Amygdala (tissue), 56 donors: ENCODE data around the gene KIF2A.
A peak's percentile ranks its signal among the peaks of the same experiment; 100 is the strongest.

ENCODE experiments used
- DNase-seq, 56 donors: peaks; one replicate each; lab custom pipeline; 2025; lab: John Stamatoyannopoulos, UW

The KIF2A gene

DNA sequence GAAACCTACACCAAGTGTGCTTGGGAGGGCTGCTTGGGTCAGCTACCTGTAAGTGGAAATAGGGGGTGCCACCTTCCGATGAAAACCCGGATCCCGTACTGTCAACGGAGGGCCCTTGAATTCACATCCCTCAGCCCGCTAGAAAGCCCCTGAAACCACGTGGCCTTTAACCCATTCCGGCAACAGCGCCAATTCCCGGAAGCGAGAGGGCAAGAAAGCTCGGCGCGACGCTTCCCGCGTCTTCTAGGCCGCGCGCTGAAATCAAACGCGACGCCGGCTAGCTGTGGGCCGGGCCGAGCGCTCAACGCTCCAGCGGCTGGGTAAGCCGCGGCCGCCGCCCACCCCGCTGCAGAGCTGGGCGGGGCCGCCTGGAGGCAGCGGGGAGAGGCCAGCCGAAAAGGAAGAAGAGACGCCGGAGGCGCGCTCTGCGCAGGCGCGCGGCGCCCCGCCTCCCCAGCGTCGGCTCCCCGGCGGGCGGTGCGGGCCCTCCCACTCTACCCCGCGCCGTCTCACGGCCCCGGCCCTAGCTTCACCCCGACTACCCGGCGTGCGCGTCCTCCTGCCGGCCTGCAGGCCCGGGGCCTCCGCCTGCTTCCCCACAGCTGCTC, at the start of gene KIF2A:
Gene KIF2A (plus strand): TSS at position 492 of the 608 bp plus-strand sequence. CDS start 267 bp downstream, outside the sequence.
- DNase-seq: peak in 55 of 56 donors; percentile 31 to 92 (median 81)

DNA sequence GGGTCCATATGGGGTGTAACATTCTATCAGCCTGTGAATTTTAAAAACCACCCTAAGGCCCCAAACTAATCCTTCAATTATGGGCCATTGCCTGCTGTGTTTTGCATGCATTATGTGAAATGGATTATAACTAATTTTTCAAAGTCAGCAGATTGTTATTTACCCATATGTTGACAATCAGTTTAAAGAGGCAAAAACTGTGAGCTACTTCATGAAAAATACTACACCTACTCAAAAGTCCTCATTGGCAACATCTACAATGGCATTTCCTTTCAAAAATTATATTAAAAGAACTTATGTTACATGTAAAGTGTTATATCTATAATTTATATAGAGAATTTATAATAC, 49.0 kb upstream of the KIF2A start:
- DNase-seq: no peak

DNA sequence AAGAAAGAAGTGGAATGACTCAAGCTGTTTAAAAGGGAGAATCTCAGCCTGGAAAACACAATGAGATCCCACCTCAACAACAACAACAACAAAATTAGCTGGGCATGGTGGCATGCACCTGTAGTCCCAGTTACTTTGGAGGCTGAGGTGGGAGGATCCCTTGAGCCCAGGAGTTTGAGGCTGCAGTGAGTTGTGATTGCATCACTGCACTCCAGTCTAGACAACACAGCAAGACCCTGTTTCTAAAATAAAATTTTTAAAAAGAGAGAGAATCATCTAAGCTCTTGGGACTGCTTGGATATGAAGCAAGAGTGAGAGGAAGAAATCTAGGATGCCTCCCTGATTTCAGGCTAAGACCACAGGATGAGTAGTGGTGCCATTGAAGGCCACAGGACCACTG, 47.4 kb upstream of the KIF2A start:
- DNase-seq: no peak

DNA sequence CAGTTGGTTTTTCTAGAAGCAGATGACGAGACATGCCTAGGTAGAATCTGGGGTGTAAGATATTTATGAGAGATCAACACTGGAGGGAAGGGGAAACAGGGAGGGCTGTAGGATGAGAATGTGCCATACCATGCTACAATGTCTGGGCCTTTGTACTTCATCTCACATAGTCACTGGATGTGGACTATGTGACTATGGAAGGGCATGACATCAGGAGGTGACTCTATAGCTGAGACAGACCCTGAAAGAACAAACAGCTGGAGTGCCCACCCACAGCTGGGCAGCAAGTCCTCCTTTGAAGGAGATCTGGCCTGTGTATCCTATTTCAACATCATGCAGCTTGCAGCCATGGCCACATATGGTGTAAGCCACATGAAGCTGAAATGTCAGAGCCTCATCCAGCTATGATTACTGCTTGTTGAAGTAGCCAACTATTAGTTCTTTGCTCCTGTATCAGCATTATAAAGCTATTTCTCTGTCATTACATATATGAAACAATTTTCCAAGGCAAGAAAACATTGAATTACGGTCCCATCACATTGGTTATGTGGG, 46.2 kb upstream of the KIF2A start:
- DNase-seq: no peak

DNA sequence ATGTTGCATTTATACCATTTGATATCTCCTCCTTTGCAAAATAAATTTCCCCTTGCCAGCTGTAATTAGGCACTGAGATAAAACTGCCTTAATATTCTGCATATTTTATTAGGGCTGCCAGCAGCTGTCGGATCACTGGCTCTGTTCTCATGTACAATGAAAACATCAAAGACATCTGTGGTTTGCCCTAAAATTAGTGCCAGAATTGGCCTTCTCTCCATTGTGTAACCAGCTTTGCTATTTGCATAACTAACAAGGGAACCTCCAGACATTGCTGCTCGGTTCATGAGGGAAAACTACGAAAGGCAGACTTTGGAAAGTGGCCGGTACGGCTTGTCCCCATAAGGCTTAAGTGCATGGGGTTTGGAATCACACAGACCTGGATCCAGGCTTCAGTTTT, 45.5 kb upstream of the KIF2A start:
- DNase-seq: peak in 16 of 56 donors; percentile 4 to 48 (median 14)

DNA sequence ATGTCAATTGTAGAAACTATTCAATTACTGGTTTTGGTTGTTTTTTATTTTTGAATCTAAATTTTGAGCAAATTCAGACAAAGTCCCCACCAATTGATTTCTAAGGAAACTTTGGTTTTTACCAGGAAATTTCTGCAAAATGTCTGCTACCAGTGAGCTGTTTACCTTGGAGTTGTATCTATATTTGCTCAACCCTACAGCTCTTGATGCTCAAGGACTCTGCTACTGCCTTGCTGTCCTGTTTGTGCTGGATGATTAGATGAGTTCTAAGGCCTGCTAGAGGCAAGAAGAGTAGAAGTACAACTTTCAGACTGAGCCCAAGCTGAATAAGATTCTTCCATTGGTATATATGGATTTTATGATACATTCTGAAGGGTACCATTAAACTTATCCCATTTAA, 42.6 kb upstream of the KIF2A start:
- no peak for DNase-seq

DNA sequence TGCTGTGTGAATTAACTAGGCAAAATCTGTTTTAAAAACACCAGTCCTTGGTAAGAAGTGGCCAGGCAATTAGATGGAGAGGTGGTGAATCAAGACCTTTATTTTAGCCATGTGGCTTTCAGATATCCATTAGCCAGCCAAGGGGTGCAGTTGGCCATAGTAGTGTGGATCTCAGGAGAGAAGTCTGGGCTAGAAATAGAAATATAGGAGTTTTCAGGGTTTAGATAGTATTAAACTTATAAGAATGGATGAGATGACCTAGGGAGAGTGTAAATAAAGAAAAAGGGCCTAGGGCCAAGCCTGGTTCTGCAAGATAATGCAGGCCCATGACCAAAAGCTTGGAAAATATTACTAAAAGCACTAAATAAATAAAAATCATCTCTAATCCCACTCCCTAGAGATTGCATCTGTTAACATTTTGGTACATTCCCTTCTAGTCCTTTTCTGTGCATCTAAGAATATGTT, 40.3 kb upstream of the KIF2A start:
- no peak for DNase-seq

DNA sequence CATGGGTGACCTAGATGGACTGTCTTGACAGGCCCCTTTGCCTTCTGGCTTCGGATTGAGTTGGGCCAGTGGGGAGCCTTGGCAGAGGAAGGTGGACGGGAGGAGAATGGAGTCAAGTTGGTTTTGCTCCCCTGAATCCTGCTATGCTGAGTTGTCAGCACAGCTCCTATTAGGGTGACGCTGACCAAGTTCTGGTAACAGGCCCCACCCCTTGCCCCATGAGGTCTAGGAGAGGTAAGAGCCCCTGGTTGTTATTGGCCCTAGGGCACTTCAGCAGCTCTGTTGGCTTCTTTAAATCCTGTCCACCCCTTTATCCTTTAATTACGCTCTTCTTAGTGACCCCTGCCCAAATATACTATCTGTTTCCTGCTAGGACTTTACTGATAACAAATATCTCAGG, 39.4 kb upstream of the KIF2A start:
- DNase-seq: no peak

DNA sequence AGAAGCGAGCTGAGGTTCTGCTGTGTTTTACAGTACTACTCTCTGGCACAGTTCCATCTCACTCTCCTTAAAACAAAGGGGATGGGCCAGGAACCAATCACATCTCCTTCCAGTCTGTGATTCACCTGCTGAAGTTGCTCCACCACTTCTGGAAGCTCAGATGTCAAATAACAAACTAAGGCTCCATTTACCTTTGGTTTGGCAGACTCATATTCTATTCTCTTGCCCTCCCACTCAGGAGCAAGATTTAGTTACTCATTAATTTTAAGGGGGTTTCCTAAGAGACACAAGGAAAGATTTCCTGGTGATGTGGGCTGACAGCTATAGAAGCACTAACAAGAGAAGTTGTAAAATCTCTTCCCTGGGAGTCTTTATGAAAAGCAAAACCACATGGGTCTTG, 37.8 kb upstream of the KIF2A start:
- no peak for DNase-seq

DNA sequence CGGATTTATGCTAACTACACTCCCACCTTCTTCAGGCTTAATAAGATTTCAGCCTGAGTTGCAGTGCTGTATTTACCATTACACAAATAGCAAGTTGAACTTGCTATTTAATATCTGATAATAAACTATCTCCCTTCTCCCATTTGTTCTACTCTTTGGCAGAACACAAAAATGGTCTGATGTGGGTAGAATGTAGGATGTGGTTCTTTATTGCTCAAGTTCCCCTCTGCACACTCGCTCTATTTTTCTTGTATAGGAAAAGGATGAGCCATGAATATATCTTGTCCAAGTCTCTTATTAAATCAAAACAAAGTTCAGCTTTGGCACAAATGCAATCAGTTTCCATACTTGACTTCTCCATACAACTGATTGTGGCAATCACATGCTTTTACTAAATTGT, 37.2 kb upstream of the KIF2A start:
- DNase-seq: no peak

DNA sequence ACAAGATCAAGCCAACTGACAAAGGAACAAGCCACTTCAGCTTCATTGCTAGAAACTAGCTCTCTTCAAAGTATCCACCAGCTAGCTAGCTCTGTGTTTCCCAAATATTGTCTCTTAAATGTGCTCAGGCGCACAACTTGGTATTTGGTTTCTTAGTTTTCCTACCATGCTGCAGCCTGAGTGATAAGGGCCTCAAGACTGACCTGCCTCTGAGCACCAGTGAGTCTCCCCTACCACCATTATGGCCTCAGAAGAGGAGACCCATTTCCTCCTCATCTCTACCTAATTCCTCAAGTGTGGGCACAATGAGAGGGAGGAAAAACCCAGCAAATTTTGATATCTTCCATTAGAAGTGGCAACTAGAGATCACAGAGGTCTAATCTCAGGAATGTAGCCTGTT, 34.6 kb upstream of the KIF2A start:
- no peak for DNase-seq

DNA sequence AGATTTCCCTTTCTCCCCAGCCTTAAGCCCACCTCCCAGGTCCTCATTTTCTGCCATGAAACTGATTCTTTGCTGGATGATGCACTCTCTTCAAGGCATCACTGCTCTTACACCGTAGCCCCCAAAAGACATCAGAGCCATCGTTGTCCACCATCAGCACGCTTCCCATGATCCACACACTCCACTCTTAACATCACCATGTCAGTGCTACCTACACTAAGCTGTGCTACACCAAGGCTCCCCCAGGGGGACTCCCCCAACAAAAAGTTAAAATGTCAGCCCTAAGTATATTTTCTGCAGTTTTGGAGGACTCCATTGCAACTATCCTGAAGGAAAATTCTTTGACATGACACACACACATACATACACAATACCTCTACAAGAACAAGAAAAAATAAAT, 34.1 kb upstream of the KIF2A start:
- DNase-seq: no peak

DNA sequence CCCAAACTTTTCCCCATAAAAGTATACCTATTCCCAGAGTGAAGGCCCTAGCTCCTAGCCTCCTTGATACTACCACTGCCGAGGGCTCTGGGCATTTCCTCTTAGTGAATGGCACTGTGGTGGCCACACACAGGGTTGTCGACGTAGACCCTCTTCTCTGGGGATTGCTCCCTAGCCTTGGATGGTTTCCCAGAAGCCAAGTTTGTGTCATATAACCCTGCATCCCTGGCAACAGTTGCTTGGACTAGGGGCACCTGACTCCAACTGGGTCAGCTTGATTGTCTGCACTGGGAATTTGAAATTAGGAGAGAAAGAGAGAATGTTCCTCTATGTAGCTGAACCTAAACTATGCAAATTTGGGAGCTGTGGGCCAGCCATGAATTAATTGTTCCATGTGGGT, 32.3 kb upstream of the KIF2A start:
- DNase-seq: peak in 20 of 56 donors; percentile 1 to 63 (median 16)

DNA sequence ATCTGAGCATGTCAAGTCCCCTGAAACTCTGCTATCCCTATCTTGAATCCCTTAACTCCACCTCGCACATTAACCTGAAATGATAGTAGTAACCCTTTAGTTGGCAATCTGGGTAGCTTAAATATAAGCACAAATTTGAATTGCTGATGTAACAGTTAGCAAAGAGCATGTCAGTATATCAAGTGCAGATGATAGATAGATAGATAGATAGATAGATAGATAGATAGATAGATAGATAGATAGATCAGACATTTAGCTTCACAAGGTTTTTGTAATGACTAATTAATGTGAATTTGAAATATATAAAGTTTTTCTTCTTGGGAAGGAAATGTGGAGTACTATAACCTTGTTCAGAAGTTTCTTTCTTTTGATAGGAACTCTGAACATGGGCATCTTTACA, 30.4 kb upstream of the KIF2A start:
- DNase-seq: no peak

DNA sequence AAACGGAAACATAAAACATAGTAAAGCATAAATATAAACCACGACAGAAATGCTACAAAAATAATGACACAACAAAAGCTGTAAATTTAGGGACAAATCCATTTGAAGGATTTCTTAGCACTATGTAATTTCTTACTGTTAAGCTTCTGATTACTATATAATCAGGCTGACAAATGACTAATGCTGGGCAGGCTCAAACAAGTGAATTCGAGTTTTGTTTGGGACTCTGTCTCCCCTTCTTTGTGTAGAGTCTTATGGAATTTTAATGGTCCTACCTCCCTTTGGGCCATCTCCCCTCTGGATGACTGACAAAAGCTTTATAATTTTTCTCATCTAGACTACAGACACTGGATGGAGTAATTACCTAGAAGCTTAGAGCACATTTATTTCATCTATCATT, 24.6 kb upstream of the KIF2A start:
- no peak for DNase-seq

DNA sequence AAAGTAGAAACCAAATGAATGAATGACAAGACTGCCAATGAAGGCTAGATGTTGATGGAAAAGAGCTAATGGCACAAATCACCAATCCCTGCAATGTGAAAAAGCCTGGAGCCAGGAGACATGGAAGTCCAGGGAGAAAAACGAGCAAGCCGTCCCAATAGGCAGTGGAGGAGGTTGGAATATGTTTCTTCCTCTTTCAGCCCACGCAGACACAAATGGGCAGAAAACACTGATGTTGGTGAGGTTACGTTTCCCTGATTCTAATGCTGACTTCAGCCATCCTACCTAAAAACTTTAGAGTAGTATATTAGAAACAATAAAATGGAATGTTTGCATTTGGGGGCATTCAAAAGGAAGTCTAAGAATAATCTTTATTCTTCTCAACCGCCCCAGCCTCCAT, 23.9 kb upstream of the KIF2A start:
- DNase-seq: no peak

DNA sequence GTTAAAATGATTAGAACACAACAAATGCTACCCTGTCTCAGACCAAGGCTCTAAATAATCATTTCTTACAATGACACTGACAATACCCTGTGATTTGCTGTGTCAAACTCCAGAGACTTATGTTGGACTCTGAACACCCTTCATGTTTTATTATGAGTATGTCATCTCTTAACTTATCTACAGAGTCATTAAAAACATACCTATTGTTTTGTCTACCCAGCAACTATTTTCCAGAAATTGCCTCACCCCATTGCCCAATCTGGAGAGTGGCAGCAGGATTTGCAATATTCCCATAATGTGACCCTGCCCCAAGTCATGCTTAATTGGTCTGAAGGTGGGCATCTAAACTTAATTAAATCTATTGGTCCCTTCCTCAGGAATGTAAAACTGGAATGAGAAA, 23.0 kb upstream of the KIF2A start:
- no peak for DNase-seq

DNA sequence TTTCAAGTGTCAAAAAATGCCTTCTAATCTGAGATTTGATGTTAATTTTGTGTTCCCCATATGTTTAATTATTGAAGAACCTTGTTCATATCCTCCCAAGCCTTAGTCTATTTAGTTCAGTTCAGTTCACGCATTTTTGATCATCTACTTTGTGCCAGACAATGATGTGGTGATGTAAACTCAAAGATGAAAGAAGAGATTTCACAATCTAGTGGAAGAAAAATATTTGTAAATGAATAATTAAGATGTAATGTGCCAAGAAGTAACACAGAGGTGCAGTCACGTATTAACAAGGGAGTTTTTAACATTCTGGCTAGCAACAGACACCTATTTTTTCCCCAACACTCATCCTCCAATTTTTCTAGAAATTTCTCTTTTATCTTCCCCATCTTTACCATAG, 22.1 kb upstream of the KIF2A start:
- no peak for DNase-seq

DNA sequence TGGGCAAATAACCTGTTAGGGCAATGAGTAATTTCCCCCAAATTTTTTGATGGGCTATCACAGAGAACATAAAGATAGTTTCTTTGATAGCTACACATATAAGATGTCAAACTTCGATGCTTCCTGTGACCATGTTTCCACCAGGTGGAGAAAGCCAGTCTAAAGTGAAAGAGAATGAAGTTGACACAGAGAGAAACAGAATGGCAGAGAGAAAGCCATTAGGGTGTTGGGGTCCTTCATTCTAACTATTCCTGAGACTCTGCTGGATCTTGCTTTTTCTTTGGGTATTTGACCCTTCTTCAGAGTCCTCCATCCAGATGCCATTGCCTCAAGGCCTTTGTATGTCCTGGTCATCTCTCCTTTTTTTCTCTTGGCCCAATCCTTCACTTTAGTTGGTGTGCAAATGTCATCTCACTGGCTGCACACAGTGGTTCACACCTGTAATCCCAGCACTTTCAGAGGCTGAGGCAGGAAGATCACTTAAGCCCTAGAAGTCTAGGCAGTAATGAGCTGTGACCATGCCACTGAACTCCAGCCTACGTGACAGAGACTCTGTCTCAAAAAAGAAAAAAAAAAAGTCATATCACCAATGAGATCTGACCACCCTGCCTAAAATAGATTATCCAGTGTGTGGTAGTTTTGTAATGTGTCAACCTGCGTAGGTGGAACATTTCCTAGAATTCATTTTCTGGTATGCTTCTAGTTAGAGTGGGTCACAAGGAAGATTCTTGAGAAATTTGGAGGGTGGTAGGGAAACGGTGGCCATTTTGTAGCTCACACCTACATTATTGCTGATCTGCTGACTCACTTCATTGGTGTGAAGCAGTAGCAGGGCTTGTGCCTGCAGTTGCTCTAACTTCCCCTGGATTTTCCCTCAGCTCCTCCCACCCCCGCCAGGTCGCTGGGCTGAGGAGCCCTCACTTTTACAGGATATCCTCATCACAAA, 20.8 kb upstream of the KIF2A start:
- no peak for DNase-seq

DNA sequence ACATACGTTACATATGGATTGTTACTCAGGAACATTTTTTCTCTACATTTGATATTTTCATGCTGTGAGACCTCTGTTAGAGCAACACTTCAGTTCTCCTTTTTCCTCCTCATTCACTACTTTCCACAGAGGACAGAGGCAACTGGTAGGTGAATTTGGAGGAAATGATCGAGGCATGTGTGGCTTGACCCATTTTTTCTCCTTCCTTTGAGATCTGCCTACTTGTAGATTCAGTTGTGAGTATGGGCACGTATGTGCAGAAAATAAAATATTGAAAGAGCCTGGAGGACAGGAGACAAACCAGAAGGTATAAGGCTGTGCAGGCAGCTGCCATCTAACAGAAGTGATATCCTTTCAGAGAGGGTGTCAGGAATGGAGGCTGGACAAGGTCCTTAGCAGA, 19.2 kb upstream of the KIF2A start:
- no peak for DNase-seq

DNA sequence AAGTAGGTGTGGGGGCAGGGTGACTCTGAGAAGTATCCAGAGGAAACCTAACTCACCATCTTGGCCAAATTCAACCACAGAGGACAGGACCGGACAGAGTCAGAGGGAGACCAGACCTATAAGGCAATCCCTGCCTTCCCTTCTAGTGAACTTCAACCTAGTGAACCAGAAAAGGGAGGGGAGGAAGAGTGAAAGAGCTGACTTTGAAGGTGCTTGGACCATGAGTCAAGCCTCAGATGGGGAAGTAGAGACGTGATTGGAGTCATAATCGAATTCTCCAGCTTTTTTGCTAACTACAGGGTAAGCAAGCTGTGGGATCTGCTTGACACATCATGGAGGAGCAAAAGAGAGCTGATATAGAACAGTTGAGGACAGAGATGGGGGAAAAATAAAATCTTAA, 18.8 kb upstream of the KIF2A start:
- no peak for DNase-seq

DNA sequence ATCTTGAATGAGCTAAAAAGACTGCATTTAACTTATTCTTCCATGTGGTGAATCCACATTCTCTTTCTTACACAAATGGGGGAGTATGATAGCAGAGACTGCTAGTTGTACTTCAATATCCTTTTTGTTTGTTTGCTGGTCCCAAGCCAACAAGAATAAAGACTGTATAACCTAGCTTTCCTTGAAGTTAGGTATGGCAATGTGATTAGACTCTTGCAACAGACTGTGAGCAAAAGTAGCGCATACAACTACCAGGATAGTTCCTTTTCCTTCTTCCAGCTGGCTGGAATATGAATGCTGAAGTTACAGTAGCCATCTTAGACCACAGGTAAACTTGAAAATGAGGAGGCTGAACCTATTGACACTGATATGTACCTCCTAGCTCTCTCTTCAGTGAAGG, 17.9 kb upstream of the KIF2A start:
- DNase-seq: no peak
